ENCODE results near the gene MMP23B.

- TF ChIP-seq CTCF (conservative IDR thresholded peaks at IDR 0.05 in 1 of 2, IDR thresholded peaks at IDR 0.05 in 1 of 2; ENCODE audit: extremely low read depth in 1 of 2, insufficient read depth in 1 of 2, low read depth in 1 of 2, low read length in 2 of 2) (no peak), EZH2 (IDR thresholded peaks at IDR 0.05; ENCODE audit: borderline replicate concordance, low read length) (no peak)
Observed at GRCh38 chr1:1631782-1632420, at the start of gene MMP23B.
